HG03135 (cell line): Measurements from ENCODE around the gene CBLB.

Experiments used
- ATAC-seq: cut with Tn5 transposase; IDR thresholded peaks from one replicate; pipeline ENCODE4 v1.9.1; 2021; ENCODE audit warnings: mild to moderate bottlenecking, moderate library complexity; ENCODE audit not compliant: unreplicated experiment

CBLB gene

DNA sequence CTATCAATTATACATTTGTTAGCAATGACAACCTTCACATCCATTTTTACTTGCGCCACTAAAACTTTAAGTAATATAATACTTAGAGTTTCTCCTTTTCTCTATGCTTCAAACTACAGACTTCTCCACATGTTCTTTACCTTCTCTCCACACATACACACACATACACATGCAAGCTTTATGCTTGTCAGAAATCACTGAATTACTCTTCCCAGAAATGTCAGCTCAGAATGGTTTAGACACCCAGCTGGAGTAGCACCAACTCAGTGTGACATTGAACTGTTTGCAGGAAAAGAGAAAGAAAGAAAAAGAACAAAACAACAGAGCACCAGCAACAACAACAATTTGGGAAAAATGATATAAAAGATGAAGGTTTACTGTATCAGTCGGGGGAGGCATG, 20.9 kb downstream of the CBLB start:
- no peak for ATAC-seq

DNA sequence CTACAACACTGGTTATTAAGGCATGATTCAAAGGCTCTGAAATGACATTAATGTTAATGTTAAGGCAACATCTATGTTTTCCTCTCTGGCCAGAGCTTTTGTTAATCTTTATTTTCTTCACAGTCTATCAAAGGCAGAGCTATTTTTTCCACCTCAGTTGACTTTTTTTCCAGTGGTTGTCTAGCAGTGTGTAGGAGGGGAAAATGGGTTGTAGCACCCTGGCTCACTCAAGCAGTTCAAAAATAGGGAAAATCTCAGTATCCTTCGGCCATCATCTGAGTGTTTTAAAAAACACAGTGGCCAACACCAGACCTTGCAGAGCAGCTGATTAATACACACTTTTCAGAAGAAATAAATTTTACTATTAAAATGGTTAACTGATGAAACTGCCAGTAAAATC, 21.4 kb downstream of the CBLB start:
- no peak for ATAC-seq

- ATAC-seq, result no peak
These were observed 22.0 kb downstream of the CBLB start for GRCh38 chr3:105846809-105847208.

- ATAC-seq, result no peak
These were observed 23.3 kb downstream of the CBLB start for GRCh38 chr3:105845488-105845887.

- ATAC-seq, result no peak
These were observed 24.1 kb downstream of the CBLB start for GRCh38 chr3:105844704-105845103.

DNA sequence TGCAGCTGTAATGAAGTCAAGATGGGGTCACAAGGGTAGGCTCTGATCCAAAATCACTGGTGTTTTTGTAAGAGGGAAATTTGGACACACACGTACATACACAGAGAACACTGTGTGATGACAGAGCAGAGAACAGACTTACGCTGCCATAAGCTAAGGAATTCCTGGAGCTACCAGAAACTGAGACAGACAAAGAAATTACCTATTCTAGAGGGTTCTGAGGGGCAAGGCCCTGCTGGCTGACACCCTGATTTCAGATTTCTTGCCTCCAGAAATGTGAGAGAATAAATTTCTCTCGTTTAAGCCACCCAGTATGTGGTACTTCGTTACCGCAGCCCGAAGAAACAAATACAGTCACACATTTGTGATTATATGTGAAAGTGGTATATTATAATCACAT, 24.8 kb downstream of the CBLB start:
- ATAC-seq, result no peak

GRCh38 chr3:105842943-105843342, 25.9 kb downstream of the CBLB start:
- ATAC-seq, result no peak

DNA sequence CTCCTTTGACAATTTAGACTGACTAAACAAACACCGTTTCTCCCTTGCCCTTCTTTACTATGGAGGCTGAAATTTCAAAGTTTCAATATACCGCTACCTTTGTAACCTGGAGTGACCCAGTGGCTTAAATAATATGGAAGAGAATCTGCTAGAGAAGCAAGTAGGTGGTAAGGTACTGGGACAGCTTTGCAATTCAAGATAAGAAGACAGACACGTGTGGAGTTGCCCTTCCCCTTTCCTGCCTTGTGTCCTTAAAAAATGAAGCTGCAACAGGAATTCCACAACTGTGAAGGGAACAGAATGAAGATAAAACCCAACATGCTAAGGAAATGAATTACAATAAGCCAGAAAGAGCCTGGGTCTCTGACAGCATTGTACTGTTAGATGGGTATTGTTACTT, 26.4 kb downstream of the CBLB start:
- no peak for ATAC-seq

DNA sequence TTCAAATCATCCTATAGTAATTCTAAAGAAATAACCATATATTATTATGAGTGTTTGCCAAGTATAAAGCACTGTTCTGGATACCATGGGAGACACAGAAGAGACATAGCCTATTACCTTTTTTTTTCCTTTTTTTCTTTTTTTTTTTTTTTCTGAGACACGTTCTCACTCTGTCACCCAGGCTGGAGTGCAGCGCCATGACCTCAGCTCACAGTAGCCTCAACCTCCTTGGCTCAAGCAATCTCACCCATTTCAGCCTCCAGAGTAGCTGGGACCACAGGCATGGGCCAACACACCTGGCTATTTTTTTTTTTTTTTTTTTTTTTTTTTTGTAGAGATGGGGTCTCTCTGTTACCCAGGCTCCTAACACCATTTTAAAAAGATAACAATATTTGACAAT, 30.9 kb downstream of the CBLB start:
- ATAC-seq, result no peak

- peak; percentile 94 for ATAC-seq
These were observed 31.6 kb downstream of the CBLB start for GRCh38 chr3:105837143-105837740.

DNA sequence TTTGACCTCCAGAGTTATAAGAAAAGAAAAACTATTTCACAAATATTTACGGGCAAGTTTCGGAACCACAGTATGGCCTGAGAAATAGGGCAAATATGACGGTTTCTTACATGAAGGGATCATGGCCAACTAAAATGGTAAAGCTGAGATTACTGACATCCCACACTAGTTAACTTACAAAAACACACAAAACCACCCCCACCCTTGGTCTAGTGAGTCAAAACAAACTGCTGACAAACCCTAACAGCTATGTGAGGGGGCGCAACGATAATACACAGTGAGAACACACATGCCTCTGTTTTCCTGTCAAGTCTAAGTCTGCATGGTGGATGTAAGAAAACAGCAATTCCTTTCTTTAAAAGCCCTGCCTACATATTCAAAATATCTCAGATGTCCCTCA, 32.3 kb downstream of the CBLB start:
- no peak for ATAC-seq

DNA sequence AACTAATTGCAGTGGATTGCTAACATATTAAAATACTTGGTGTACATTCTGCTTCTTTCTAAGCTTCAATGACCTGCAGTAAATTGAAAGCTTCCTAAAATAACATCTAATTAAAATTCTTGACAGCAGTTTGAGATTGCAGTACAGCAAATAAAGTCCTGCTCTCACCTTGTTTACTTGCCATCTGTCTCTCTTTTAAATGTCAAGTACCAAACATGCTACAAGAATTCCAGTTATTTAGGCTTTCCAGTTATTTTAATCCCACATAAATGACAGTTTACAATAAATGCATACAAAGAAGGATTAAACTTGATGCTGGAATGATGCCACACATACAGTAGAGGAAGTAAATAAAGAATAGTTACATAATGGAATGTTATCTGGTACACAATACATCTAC, 33.2 kb downstream of the CBLB start:
- no peak for ATAC-seq

DNA sequence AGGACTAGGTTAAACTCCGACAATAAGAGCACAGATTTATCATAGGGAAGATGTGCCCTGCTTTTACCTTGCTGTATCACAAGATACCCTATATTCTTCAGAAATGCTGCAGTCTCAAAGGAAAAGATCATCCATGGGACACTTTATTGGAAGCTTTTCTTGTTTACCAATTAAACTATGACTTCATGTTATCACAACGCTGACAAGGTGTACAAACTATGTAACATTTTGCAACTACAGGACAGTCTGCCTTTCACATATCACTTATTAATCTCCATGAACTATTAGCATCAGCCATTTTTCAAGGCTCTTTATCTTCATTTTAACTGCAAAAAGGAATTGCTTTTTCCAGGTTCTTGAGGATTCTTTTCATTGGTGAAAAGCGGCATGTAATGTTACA, 34.0 kb downstream of the CBLB start:
- no peak for ATAC-seq

GRCh38 chr3:105832644-105833043, 36.2 kb downstream of the CBLB start:
- no peak for ATAC-seq

- no peak for ATAC-seq
These were observed 38.0 kb downstream of the CBLB start for GRCh38 chr3:105830836-105831235.

DNA sequence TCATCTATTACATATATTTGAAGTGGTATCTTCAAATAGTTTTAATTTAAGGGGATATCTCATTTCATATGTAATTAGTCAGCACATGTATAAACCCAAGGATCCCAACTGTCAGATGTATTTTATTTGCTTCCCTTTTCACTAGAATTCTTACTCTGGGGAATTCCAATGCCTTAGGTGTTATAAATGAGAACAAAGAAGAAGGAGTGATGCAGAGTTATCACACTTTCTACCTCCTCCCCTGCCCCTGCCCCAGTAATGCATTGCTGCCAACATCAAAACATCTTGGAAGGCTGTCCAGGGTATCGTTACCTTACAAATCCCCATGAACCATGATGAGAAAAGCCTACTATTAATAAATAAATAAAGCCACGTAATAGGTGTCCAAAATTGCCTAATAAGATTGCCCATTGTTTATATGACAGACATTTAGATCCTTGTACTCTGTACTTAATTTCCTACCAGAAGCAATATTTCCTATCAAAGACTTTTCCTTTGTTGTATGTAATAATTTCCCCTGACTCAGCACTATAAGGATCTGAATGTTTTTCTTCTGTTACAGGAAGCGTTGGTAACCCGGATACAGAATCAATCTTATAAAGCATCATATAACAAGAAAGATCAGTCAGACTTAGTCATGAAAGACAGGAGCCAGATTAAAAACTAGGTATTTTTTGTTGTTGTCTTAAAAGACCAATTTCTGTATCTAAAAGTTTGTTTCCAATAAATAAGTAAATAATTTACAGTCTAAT, 38.8 kb downstream of the CBLB start:
- ATAC-seq, result no peak

GRCh38 chr3:105829229-105829628, 39.6 kb downstream of the CBLB start:
- no peak for ATAC-seq

DNA sequence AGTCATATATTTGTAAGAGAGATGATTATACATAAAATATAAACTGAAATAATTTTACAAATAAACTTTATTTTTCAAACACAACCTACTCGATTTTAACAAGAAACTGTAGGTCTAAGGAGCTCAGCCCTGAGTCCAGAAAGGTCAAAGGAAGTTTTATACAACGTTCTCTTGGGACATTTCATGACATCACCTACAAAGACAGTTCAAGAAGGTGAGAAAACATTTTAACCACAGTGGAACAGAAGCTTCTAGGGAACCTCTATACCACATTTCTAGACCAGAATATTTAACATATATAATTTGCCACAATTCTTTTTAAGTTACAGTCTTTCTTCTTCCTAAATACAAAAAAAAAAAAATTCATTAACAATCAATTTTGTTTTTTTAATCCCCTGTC, 40.1 kb downstream of the CBLB start:
- ATAC-seq, result no peak

DNA sequence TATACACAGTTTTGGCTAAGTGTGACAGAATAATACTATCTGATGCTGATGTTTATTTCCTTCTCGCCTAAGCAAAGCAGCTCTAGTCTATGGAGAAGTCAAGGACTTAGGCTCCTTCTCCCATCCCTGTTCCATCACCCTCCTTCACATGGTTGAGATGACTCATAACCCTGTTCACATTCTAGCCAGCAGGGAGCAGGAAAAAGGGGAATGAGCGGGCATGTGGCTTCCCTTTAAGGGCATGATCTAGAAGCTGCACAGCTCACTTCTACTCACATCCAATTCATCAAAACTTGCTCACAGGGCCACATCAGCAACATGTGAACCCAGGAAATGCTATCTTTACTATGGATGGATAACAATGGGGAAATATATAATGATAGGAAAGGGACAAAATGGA, 40.9 kb downstream of the CBLB start:
- no peak for ATAC-seq

GRCh38 chr3:105826778-105827634, 41.8 kb downstream of the CBLB start:
- no peak for ATAC-seq

GRCh38 chr3:105824129-105824528, 44.7 kb downstream of the CBLB start:
- no peak for ATAC-seq
